Measurements from ENCODE around the gene CUX1. TPM values are rescaled to one million over a fixed set of nuclear protein-coding genes. Genes with fewer than 3 reads are reported as not detected.
A peak's percentile ranks its signal among the peaks of the same experiment; 100 is the strongest.

Gene CUX1
- total RNA-seq, 1 experiment from 2014 or later: 92.4 TPM

- no peak overlapping the region for H3K9ac ChIP-seq (ENCODE audit: low read length)
- no peaks in the 10 kb centered on the region for H4K20me1 ChIP-seq (ENCODE audit: insufficient read depth, low read depth, low read length)
- no peaks in the 10 kb centered on the region for H3K27me3 ChIP-seq (ENCODE audit: low read length)
- peaks cover 17% of the 10 kb centered on the region for H3K4me1 ChIP-seq (ENCODE audit: low read length)
- H3K9me2 ChIP-seq (replicated peaks; ENCODE audit: insufficient read depth, low read length): no peaks in the 10 kb centered on the region
- peaks cover 21% of the 10 kb centered on the region; the same call in 1 of the 2 replicates for H3K36me3 ChIP-seq (ENCODE audit: insufficient read depth, low read length)
- H3K4me2 ChIP-seq (ENCODE audit: low read depth, low read length, poor library complexity, severe bottlenecking): no peak overlapping the region
- no peak overlapping the region for H3K4me3 ChIP-seq (ENCODE audit: low read length)
- no peaks in the 10 kb centered on the region for H3K9me3 ChIP-seq (ENCODE audit: low read length)
- H2AFZ ChIP-seq (ENCODE audit: low read length): no peak overlapping the region
- no peak overlapping the region for H3K27ac ChIP-seq (ENCODE audit: low read length)
- no peak for DNase-seq
- H3K79me2 ChIP-seq (ENCODE audit: low read length): peaks cover 13% of the 10 kb centered on the region; the same call in 1 of the 2 replicates
These were observed 416.7 kb downstream of the CUX1 start for GRCh38 chr7:102234131-102234530.

- H3K27ac ChIP-seq (ENCODE audit: low read length): no peak overlapping the region
- H3K9ac ChIP-seq (ENCODE audit: low read length): no peak overlapping the region
- H3K4me2 ChIP-seq (ENCODE audit: low read depth, low read length, poor library complexity, severe bottlenecking): no peak overlapping the region
- no peaks in the 10 kb centered on the region for H4K20me1 ChIP-seq (ENCODE audit: insufficient read depth, low read depth, low read length)
- H3K9me2 ChIP-seq (replicated peaks; ENCODE audit: insufficient read depth, low read length): no peaks in the 10 kb centered on the region
- H3K79me2 ChIP-seq (ENCODE audit: low read length): peaks cover 13% of the 10 kb centered on the region; the same call in 1 of the 2 replicates
- no peaks in the 10 kb centered on the region for H3K9me3 ChIP-seq (ENCODE audit: low read length)
- peaks cover 24% of the 10 kb centered on the region; the same call in 1 of the 2 replicates for H3K36me3 ChIP-seq (ENCODE audit: insufficient read depth, low read length)
- peaks cover 25% of the 10 kb centered on the region for H3K4me1 ChIP-seq (ENCODE audit: low read length)
- no peak for DNase-seq
- no peaks in the 10 kb centered on the region for H3K27me3 ChIP-seq (ENCODE audit: low read length)
- no peak overlapping the region for H3K4me3 ChIP-seq (ENCODE audit: low read length)
- H2AFZ ChIP-seq (ENCODE audit: low read length): no peak overlapping the region
These were observed 417.6 kb downstream of the CUX1 start for GRCh38 chr7:102234801-102235550.

DNA sequence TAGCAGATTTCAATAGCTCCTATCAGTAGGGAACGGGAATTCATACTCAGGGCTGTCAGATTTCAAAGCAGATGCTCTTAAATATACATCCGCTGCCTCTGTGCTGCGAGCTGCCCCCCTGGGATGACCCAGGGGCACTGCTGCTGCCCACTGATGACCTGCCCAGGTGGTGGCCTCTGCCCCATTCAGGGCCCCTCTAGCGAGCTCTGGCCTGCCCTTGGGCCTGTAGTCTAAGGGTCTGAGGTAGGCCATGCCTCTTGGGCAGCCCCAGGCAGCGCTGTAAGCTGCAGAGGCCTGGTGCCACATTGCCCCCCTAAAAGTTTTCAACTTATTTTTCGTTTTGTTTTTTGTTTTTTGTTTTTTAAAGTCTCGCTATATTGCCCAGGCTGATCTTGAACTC lies 418.7 kb downstream of the CUX1 start:
- no peaks in the 10 kb centered on the region for H3K9me3 ChIP-seq (ENCODE audit: low read length)
- no peaks in the 10 kb centered on the region for H3K27me3 ChIP-seq (ENCODE audit: low read length)
- no peak overlapping the region for H3K4me3 ChIP-seq (ENCODE audit: low read length)
- no peak overlapping the region for H3K4me2 ChIP-seq (ENCODE audit: low read depth, low read length, poor library complexity, severe bottlenecking)
- no peaks in the 10 kb centered on the region for H3K9me2 ChIP-seq (replicated peaks; ENCODE audit: insufficient read depth, low read length)
- H3K36me3 ChIP-seq (ENCODE audit: insufficient read depth, low read length): peaks cover 23% of the 10 kb centered on the region; the same call in 1 of the 2 replicates
- H3K27ac ChIP-seq (ENCODE audit: low read length): peak overlapping the region; percentile 48
- DNase-seq: no peak
- no peak overlapping the region for H2AFZ ChIP-seq (ENCODE audit: low read length)
- no peaks in the 10 kb centered on the region for H4K20me1 ChIP-seq (ENCODE audit: insufficient read depth, low read depth, low read length)
- H3K79me2 ChIP-seq (ENCODE audit: low read length): peaks cover 13% of the 10 kb centered on the region; the same call in 1 of the 2 replicates
- H3K9ac ChIP-seq (ENCODE audit: low read length): no peak overlapping the region
- peaks cover 25% of the 10 kb centered on the region for H3K4me1 ChIP-seq (ENCODE audit: low read length)

DNA sequence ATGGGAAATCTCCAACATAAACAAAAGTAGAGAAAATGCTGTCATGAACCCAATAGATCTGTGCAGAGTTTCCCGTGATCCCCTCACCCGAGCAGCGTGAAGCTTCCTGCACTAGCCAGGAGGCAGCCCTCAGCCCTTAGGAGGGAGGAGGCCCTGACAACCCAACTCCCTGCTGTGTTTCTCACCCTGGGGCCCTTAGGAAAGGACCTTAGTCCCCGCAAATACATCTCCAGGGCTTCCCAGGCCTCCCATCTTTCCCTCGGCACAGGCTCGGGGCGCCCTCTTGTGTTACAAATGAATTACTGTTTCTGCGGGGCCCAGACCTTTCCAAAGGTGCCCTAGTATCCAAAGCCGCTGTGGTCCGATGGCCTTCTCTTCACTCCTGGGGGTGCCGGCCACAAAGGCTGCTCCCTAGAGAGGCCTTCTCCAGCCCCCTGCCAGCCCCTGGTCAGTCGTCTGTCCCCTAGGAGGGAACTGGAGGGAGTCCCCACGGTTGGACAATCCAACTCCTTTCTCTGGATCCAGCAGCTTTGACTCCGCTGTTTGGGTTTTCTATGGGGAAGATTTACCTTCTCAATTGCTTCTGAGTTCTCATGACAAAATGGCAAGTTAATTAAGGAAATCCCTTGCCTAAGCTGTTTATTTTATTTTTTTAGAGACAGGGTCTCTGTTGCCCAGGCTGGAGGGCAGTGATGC lies 419.3 kb downstream of the CUX1 start:
- Histone ChIP-seq H3K9me2 (replicated peaks; ENCODE audit: insufficient read depth, low read length) (no peaks in the 10 kb centered on the region), H4K20me1 (ENCODE audit: insufficient read depth, low read depth, low read length) (no peaks in the 10 kb centered on the region), H3K4me3 (ENCODE audit: low read length) (no peak overlapping the region), H3K9me3 (ENCODE audit: low read length) (no peaks in the 10 kb centered on the region), H3K27ac (ENCODE audit: low read length) (peak overlapping the region; percentile 48), H3K4me2 (ENCODE audit: low read depth, low read length, poor library complexity, severe bottlenecking) (no peak overlapping the region), H3K36me3 (ENCODE audit: insufficient read depth, low read length) (peaks cover 26% of the 10 kb centered on the region; the same call in 1 of the 2 replicates), H2AFZ (ENCODE audit: low read length) (no peak overlapping the region), H3K79me2 (ENCODE audit: low read length) (peaks cover 13% of the 10 kb centered on the region; the same call in 1 of the 2 replicates), H3K27me3 (ENCODE audit: low read length) (no peaks in the 10 kb centered on the region), H3K9ac (ENCODE audit: low read length) (0 out of 2 replicates have a peak overlapping the region, but pooled peaks have one; percentile 13), H3K4me1 (ENCODE audit: low read length) (peaks cover 25% of the 10 kb centered on the region)
- DNase-seq: peak; percentile 87

DNA sequence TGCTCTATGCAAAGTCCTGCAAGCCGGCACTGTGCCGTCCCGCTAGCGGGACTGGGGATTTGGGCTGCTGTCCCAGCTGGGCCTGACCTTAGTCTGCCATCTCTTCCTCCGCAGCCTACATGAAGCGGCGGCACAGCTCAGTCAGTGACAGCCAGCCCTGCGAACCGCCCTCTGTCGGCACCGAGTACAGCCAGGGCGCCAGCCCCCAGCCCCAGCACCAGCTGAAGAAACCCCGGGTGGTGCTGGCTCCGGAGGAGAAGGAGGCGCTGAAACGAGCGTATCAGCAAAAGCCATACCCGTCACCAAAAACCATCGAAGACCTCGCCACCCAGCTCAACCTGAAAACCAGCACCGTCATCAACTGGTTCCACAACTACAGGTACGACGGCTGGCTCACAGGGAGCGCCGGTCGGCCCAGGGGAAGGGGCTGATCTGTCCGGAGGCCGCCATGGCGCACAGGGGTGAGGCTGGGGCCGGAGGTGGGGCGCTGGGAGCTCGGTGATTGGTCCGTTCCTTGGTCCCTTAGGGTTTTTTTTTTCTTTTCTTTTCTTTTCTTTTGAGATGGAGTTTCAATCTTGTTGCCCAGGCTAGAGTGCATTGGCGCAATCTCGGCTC lies 421.9 kb downstream of the CUX1 start:
- DNase-seq: no peak
- H3K4me1 ChIP-seq (ENCODE audit: low read length): peaks cover 25% of the 10 kb centered on the region
- no peaks in the 10 kb centered on the region for H3K9me2 ChIP-seq (replicated peaks; ENCODE audit: insufficient read depth, low read length)
- no peak overlapping the region for H3K27ac ChIP-seq (ENCODE audit: low read length)
- no peak overlapping the region for H3K4me3 ChIP-seq (ENCODE audit: low read length)
- H3K9me3 ChIP-seq (ENCODE audit: low read length): no peaks in the 10 kb centered on the region
- H3K4me2 ChIP-seq (ENCODE audit: low read depth, low read length, poor library complexity, severe bottlenecking): no peak overlapping the region
- peaks cover 13% of the 10 kb centered on the region; the same call in 1 of the 2 replicates for H3K79me2 ChIP-seq (ENCODE audit: low read length)
- no peaks in the 10 kb centered on the region for H4K20me1 ChIP-seq (ENCODE audit: insufficient read depth, low read depth, low read length)
- H3K36me3 ChIP-seq (ENCODE audit: insufficient read depth, low read length): peaks cover 20% of the 10 kb centered on the region; the same call in 1 of the 2 replicates
- no peaks in the 10 kb centered on the region for H3K27me3 ChIP-seq (ENCODE audit: low read length)
- no peak overlapping the region for H3K9ac ChIP-seq (ENCODE audit: low read length)
- no peak overlapping the region for H2AFZ ChIP-seq (ENCODE audit: low read length)

DNA sequence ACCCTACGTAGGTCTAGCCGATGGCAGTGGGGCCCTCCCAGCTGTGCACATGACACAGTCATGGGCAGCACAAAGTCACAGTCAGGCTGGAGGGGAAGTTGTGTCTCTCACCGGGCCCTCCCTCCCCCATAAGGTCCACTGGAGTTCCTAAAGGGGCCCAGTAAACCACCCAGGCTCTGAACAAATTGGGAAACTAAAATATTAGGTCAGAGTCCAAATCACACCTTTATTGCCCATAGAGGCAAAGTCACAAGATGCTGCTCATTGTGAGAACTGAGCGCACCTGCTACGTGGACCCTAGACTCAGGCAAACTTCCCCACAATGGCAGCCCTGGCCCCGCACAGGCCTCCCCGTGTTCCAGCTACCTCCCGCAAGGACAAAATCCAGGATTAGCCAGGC lies 424.0 kb downstream of the CUX1 start:
- H3K4me2 ChIP-seq (ENCODE audit: low read depth, low read length, poor library complexity, severe bottlenecking): no peak overlapping the region
- no peak for DNase-seq
- H3K9ac ChIP-seq (ENCODE audit: low read length): no peak overlapping the region
- H3K79me2 ChIP-seq (ENCODE audit: low read length): peaks cover 8% of the 10 kb centered on the region; the same call in 1 of the 2 replicates
- H2AFZ ChIP-seq (ENCODE audit: low read length): no peak overlapping the region
- H3K36me3 ChIP-seq (ENCODE audit: insufficient read depth, low read length): peaks cover 14% of the 10 kb centered on the region; the same call in 1 of the 2 replicates
- no peaks in the 10 kb centered on the region for H4K20me1 ChIP-seq (ENCODE audit: insufficient read depth, low read depth, low read length)
- no peaks in the 10 kb centered on the region for H3K9me2 ChIP-seq (replicated peaks; ENCODE audit: insufficient read depth, low read length)
- no peaks in the 10 kb centered on the region for H3K27me3 ChIP-seq (ENCODE audit: low read length)
- H3K4me1 ChIP-seq (ENCODE audit: low read length): peaks cover 18% of the 10 kb centered on the region
- H3K9me3 ChIP-seq (ENCODE audit: low read length): no peaks in the 10 kb centered on the region
- no peak overlapping the region for H3K4me3 ChIP-seq (ENCODE audit: low read length)
- H3K27ac ChIP-seq (ENCODE audit: low read length): no peak overlapping the region

DNA sequence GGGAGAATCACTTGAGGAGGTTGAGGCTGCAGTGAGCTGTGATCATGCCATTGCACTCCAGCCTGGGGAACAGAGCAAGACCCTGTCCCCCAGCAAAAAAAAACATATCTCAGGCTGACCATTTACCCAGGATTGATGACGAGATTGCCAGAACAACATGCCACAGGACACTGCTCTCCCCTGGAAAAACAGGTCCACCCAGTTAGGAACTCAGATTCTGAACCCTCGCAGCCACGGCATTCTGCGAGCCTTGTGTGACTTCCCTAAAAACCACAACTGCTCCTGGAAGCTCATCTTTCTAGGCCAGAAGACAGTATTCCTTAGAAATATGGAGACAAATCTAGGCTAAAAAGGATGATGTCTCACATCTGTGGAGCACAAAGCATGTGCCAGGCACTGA lies 427.2 kb downstream of the CUX1 start:
- peaks cover 5% of the 10 kb centered on the region; the same call in 1 of the 2 replicates for H3K36me3 ChIP-seq (ENCODE audit: insufficient read depth, low read length)
- H3K9me3 ChIP-seq (ENCODE audit: low read length): no peaks in the 10 kb centered on the region
- no peaks in the 10 kb centered on the region for H3K27me3 ChIP-seq (ENCODE audit: low read length)
- H2AFZ ChIP-seq (ENCODE audit: low read length): no peak overlapping the region
- H3K79me2 ChIP-seq (ENCODE audit: low read length): no peaks in the 10 kb centered on the region
- H3K4me3 ChIP-seq (ENCODE audit: low read length): no peak overlapping the region
- no peaks in the 10 kb centered on the region for H4K20me1 ChIP-seq (ENCODE audit: insufficient read depth, low read depth, low read length)
- no peak overlapping the region for H3K4me2 ChIP-seq (ENCODE audit: low read depth, low read length, poor library complexity, severe bottlenecking)
- DNase-seq: no peak
- no peaks in the 10 kb centered on the region for H3K9me2 ChIP-seq (replicated peaks; ENCODE audit: insufficient read depth, low read length)
- no peak overlapping the region for H3K27ac ChIP-seq (ENCODE audit: low read length)
- H3K4me1 ChIP-seq (ENCODE audit: low read length): peaks cover 9% of the 10 kb centered on the region
- H3K9ac ChIP-seq (ENCODE audit: low read length): no peak overlapping the region

DNA sequence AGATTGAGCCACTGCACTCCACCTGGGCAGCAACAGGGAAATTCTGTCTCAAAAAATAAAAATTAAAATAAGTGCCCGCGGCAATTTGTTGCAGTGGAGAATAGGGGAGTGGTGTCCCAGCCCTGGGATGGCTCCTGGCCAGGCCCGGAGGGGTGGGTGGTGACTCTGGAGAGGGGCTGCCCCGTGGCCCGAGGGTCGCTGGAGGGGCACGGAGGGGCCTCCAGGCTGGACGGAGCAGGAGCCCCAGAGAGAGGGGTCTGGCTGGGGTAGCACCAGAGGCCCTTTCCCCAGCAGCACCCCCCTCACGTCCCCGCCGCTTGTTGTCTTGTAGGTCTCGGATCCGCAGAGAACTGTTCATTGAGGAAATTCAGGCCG lies 430.6 kb downstream of the CUX1 start:
- Histone ChIP-seq H3K79me2 (ENCODE audit: low read length) (peaks cover 1% of the 10 kb centered on the region; the same call in 1 of the 2 replicates), H3K4me2 (ENCODE audit: low read depth, low read length, poor library complexity, severe bottlenecking) (no peak overlapping the region), H3K4me3 (ENCODE audit: low read length) (no peak overlapping the region), H2AFZ (ENCODE audit: low read length) (no peak overlapping the region), H3K27me3 (ENCODE audit: low read length) (no peaks in the 10 kb centered on the region), H3K36me3 (ENCODE audit: insufficient read depth, low read length) (0 out of 2 replicates have a peak, but pooled peaks cover under 1% of the 10 kb centered on the region), H4K20me1 (ENCODE audit: insufficient read depth, low read depth, low read length) (no peaks in the 10 kb centered on the region), H3K9me3 (ENCODE audit: low read length) (no peaks in the 10 kb centered on the region), H3K9me2 (replicated peaks; ENCODE audit: insufficient read depth, low read length) (no peaks in the 10 kb centered on the region), H3K9ac (ENCODE audit: low read length) (no peak overlapping the region), H3K27ac (ENCODE audit: low read length) (no peak overlapping the region), H3K4me1 (ENCODE audit: low read length) (peaks cover 40% of the 10 kb centered on the region)
- DNase-seq: no peak

All from Karpas-422 (cell line).